HG03469 (cell line): ENCODE results near the gene PPIL1.

Source experiments
- ATAC-seq: cut with Tn5 transposase; IDR thresholded peaks from one replicate; pipeline ENCODE4 v1.9.1; 2021; ENCODE audit warnings: mild to moderate bottlenecking, moderate library complexity, moderate number of reproducible peaks; ENCODE audit not compliant: unreplicated experiment

The PPIL1 gene

DNA sequence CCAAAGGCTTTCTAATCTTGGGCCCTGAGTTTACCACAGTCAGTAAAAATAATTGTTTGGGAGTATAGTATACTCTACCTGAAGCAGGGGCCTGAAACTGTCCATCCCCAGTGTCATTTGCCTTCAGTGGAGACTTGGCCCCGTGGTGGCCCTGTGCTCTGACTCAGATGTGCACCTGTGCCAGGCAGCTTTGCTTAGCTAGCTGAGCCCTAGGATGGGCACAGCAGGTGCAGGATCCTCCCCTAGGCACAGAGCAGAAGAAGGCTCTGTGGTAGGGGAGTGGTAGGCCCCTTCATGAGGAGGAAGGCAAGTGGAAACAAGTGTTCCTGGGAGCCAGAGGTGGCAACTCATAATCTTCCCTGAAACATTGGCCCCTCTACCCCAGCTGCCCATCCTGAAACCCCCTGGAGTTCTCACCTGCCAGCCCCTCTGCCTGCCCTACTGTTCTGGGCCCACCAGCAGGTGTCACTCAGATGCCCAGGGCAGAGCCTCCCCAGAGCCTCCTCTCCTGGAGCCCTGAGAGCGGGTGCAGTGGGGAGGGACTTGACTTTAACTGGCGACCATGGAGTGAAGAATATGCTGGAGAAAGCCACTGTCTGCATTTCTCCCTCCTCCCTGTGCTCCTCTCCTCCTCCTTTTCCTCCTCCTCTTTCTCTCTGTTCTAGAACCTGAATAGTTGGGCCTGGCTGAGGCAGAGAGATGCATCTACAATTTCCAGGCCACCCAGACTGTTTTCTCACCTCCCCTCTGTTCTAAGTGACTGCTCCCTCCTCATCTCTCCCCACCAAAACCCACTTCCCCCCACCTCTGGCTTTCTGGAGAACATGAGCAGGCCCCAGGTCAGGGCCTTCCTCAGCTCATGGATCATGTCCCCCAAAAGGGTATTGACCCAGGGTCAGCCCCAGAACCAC lies 38.2 kb downstream of the PPIL1 start:
- ATAC-seq = no peak

DNA sequence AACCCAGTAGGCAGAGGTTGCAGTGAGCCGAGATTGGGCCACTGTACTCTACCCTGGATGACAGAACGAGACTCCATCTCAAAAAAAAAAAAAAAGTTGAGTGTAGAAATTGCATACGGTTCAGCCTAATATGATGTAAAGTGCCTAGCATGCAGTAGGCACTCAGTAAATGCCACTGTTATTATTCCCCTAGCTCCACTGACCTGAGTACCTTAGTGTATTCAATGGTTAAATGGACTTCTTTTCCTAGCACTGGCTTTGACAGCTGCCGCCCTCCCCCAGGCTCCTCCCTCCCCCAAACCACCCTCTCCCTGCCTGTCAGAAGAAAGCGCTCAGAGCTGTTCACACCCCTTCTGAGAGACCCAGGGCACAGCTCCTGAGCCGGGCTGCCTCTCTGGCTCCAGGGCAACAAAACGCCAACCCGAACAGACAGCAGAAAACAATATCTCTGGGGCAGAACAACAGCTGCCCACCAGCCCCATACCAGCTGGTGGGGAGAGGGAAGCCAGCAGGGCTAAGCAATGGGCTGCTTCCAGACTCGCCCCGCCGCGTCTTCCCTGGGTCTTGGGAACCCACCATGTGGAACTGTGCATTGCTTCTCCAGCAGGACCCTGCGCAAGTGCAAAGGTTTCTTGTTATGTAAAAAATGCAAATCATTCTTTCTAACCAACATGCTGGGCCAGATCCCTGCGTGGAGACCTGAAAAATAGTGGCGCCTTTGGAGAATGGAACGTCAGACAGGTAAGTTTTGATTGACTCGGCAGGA lies 39.8 kb downstream of the PPIL1 start:
- ATAC-seq = no peak

DNA sequence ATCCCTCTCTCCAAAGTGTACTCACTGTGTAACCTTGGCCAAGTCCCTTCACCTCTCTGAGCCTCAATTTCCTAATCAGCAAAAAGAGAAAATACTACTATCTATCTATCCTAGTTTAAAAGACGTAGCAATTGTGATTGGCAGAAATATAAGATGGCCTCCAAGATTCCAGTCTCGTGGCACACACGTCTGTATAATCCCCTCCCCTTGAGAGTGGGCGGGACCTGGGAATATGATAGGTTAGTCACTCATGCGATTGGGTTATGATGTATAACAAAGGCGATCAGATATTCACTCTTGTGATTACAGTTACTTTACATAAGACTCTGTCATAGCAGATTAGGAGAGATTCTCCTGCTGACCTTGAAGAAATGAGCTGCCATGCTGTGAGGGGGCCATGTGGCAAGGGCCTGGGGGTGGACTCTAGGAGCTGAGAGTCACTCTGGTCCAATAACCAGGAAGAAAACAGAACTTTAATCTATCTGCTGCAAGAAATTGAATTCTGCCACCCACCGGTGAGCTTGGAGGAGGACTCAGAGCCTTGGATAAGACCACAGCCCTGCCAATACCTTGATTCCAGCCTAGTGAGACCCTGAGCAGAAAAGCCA lies 41.3 kb downstream of the PPIL1 start:
- no peak for ATAC-seq

DNA sequence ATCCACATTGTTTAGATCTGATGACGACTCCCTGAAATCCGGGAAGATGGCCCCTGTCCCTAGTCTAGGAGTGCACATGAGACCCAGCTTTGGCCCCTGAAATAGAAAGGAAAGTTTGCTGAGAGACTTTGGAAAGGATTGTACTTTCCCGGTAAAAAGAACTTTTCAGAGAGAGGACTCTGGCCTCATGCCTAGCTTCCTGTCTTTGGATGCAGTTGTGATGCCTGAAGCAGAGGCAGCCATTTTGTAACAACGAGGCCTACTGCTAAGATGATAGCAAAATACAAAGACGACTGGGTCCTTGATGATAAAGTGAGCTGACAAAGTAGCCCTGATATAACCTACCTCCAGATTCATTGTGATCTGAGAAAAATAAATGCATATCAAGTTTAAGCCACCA lies 42.3 kb downstream of the PPIL1 start:
- no peak for ATAC-seq

DNA sequence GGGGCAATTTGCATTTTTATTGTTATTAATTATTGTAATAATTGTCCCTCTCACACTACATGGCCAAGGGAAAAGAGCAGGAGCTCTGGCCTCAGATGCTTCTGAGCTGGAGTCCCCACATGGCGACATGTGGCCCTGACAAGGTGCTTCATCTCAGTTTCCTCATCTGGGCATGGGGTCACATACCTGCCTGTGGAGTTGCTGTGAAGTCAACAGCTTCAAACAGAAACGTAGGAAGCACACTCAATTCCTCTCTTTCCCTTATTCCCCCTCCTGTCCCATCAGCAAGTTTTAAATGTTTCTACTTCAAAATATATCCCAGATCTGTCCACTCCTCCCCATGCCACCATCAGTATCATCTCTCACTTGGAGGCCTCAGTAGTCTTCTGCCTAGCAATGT lies 44.0 kb downstream of the PPIL1 start:
- ATAC-seq = no peak

DNA sequence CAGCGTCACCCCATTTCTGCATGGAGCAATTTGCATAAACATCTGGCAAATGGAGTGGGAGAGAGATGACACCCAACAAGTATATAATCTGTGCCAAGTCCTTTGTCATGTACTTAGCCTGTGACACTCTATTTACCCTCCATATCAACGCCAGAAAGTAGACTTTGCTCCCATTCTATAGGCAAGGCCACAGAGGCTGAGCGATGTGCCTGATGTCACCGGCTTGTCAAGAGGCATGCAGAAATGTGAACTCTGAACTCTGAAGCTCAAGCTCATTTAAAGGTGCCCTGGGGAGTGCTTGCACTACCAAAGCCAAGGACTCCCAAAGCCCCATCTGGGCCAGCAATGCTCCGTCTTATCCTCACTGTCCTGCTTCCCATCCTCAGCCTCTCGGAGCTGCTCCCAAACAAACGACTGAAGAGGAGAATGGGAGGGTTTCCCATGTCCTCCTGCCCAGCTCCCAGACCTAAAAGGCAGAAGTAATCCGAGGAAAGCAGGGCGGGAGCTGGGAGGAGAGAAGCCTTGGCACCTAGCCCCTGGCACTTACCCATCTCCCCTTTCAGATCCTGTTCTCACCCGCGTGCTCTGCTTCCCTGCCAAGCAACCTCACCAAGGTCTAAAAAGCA lies 44.6 kb downstream of the PPIL1 start:
- no peak for ATAC-seq

DNA sequence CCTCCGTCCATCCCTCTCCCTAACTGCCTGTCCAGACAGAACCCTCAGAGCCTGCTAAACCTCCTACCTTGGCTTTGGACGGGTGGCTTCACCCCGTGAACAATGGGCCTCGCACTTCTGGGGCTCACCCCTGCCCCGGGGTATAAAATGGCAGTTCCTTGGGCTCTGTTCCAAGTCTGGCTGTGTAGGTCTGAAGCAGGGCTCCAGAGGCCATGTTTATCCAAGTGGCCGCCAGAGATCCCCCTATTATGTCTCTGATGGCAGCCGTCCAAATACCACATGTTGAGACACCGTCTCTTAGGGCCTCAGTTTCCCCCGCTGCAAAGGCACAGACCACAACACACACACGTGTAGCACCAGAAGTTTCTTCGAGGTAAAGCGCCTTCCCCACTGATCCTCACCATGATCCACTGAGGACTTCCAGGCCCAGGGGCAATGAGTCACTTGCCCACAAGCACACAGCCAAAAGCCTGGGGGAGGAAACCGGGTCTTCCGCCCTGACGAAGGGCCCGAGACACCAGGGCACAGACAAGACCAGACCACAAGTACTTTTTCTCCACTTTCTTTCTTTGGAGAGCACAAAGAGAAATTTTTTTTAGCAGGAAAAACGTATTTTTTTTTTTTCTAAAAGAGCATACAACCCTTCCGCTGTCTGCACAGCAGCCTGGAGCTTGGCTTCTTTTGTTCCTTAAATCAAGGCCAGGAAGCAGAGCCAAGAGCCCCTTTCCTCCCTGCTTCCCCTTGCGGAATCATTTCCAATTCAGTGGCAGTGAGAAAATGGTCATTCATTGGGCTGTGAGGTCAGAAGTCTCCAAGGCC lies 47.1 kb downstream of the PPIL1 start:
- no peak for ATAC-seq

DNA sequence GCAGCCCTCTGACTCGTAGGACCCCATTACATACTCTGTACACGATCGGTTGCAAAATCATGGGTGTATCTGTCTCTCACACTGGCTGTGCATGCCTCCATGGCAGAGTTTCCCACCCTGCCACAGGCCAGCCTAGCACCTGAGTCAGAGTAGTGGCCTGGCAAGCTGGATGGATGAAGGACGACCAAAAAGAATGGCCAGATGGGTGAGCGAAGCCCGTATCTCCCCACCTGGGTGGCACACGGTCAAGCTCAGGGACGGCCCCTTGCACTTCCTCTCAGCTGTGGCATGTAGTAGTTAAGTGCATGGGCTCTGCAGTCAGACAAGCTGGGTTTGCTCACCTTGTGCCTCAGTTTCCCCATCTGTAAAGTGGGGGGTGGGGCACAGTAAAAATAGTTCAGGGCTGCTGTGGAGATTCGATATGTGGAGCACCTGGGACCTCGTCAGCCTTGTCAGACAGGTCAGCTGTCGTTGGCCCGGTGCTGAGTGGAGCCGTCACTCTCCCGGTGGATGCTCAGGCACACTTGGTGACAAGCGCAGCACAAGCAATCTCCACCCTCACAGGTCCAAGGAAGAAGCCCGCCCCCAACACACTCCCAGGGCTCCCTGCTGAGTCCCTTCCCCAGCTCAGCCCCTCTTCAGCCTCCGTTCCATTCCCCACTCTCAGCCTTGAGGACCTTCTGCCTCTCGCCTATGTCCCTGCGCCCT lies 47.9 kb downstream of the PPIL1 start:
- no peak for ATAC-seq

DNA sequence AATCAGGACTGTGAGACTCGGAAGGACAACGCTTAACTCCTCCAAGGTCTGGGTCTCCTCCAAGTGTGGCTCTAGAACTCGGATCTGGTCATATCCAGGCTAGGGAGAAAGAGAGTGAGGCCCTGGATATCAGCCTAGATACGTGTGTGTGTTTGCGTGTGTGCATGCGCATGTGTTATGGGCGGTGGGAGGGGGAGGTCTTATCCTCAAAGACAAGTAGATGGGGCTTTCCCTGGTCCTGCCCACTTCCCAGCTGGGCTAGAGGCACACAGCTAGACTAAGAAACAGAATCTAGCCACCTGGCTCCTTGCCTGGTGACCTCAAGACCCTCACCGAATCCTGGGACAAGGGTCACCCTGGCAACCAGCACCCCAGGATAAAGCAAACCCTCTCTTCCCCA lies 48.6 kb downstream of the PPIL1 start:
- ATAC-seq = no peak

DNA sequence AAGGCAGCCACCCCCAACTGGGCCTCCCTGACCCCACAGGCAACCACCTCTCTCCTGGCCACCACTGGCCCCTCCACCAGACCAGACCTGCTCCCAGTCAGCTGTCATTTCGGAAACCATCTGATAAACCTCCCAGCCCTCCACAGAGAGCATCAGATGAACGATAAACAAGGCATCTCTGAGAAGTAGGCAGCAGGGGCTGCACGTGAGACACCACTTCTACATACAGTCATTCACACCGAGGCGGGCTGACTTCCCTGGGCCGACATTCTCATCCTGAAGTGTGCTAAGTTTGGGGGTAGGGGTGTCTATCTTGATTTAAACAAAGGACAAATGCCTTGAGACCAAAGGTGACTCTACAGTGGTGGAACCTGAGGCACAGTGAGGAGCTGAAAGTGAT lies 49.2 kb downstream of the PPIL1 start:
- ATAC-seq = no peak

DNA sequence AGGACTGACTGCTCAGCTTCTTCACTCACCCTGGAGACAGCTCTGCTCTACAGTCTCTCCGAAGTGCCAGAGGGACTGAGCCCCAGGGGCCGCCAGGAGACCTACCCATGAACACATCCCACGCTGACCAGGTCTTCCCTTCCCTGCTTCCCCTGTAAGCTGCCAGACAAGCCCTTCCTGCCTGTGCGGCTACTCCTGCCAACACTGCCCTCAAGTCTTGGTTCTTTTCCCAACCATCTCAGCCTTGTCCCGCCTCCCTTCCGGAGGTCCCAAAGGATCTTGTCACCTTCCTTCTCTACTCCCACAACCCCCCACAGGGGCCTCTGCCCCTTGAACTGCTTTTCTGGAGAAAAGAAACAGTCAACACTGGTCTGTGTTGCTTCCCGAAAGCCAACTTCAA lies 50.4 kb downstream of the PPIL1 start:
- no peak for ATAC-seq

DNA sequence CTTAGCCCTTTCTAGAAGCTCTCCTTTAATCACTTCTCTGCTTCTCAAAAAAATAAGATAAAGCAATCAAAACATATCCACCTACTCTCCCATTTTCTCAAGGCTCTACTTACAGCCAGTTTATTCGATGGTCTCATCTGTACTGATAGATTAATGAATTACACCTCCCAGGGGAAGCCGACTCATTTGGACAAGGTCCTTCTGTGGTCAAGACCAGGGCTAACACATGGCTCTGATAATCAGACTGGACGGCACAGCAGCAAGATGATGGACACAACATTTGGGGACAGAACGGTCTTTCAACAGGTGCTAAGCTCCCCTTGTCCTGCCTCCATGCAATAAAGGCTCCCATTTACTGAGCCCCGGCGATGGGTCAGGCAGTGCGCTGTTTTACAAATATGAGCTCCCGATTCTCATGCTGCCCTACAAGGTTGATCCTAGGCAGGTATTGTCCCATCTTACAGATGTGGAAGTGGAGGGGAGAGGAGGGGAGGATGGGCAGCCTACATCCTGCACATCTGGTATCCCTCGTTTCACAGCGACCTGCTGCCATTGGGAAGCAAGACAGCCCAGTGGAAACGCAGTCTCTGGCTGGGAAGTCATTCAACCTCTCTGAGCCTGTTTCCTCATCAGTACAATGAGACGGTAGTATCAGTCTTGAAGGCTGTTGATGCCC lies 51.0 kb downstream of the PPIL1 start:
- ATAC-seq = no peak

DNA sequence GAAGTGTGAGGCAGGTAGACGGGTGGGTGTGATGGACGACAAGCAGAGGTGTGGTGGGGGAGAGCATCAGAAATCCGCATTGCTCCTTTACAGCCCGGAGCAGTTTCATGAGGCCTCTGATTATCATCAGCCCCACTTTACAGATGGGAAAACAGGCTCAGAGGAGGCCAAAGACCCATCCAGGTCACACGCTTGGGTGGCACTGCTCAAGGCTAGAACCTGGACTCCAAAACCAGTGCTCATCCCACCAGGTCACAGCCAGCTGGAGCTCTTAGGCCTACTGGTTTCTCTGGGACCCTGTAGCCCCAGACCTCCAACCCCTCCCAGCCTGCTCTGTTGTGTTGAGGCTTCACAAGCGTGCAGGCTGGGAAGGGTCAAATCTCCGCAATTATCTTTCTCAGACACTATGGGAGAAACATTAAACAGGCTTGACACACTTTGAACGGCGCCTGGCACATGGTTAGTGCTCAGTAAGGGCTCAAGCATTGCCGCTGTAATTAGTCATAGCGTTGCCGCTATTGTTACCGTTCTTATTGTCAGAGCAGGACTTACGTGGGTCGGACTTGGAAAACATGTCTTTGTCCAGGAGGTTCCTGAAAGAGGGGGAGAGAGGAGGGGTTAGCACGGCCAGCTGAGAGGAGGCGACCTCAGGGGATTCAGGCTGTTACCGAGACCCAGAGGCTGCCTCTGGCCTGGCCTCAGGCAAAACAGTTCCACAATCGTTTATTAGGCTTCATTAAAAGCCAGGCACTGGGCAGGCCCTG lies 51.9 kb downstream of the PPIL1 start:
- ATAC-seq = no peak

DNA sequence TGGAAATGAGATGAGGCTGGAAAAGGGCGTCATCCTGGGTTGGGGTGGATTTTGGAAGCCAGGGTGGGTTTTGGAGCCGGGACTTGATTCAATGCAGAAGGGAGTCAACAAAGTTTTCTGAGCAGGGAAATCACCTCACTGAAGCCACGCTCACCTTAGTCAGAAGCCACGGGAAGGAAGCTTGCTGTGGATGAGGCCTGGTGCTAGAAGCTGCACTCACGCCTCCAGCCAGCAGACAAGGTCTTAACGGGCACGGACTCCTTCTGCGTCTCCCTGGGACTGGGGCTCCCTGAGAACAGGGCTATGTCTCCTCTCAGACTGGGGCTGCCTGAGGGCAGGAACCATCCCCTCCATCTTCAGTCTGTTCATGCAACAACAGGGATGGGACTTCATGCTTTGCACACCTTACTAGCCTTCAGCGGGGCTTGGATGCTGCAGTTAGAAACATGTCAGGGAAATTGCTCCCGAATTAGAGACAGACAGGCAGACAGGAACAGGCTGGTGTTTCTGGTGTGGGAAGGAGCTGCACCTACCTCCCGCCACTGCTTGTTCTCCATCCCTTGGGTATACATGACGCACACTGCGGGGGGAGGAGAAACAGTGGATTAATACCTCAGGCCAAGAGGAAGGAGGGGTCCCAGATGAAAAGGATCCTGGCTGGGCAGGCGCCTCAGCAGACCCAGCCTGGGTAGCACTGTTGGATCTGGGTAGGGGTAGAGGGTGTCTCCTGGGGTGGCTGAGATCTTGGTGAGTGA lies 52.8 kb downstream of the PPIL1 start:
- ATAC-seq = no peak

DNA sequence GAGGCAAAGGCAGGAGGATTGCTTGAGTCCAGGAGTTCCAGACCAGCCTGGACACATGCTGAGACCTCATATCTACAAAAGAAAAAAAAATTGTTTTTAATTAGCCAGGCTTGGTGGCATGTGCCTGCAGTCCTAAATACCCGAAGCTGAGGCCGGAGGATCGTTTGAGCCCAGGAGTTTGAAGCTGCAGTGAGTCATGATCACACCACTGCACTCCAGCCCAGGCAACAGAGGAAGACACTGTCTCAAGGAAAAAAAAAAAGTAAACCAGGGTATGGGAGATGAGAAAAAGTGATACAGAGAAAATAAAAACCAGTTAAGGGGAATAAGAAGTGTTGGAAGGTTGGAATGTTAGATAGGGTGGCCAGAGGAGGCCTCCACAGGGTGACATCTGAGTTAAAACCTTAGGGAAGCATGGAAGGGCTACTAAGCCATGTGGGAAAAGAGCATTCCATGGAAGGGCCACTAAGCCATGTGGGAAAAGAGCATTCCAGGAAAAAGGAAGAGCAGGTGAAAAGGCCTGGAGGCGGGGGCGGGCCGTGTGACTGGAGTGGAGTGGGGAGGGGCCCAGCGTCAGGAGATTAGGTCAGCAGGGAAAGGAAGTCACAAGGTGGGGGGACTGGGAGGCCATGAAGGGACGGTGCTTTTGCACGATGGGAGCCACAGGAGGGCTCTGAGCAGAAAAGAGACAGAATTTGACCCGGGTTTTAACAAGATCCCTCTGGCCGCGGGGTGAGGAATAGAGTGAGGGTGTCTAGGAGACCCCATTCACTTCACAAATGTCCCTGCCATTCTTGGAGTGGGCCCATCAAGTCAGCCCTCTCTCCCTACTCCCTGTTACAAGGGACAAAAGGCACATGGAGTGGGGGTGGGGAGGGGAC lies 53.7 kb downstream of the PPIL1 start:
- no peak for ATAC-seq

DNA sequence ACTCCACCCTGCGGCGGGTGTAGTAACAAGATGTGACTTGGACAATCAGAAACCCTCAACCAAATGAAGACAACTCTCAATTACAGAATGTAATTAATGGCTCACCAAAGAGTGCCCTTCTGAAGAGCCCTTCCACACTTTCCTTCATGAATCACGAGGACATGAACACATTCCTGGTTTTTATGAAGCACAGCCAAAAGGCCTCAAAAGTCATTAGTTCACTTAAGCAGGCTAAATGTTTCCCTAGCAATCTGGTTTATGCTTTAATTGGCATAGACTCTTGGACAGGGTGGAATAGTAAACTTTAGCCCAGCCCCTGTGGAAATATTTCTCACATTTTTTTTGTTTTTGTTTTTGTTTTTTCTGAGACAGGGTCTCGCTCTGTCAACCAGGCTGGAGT lies 55.8 kb downstream of the PPIL1 start:
- no peak for ATAC-seq

DNA sequence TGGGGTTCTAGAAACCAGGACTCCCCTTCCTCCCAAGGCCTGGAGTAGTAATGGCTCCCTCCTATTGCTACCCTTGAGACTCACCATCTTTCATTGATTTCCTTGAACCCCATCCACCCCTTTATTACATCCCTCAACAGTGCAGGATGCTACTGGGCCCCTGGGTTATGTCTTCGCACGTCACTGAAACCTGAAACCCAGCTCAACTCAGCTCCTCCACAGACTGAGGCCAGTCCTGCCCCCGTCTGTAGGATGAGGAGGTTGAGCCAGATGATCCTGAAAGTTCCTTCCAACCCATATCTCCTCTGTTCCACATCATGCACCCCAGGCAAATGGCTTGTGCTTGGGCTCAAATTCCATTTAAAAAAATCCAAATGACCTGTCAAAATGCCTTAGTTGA lies 56.8 kb downstream of the PPIL1 start:
- no peak for ATAC-seq
